PC-9 (cell line): ENCODE data around the gene SCAPER. TPM values are rescaled to one million over a fixed set of nuclear protein-coding genes. Genes with fewer than 3 reads are reported as not detected.
"Not testable (repeated sequence)": the region's sequence is repeated elsewhere in the genome, so short reads cannot be mapped to it uniquely, and the experiment has no call there.

Experiments used
- BruUV-seq: library from RNA; stranded (reverse); fragments of 400-500 nt; replicated peaks from 2 replicates; lab custom pipeline; 2021; lab: Mats Ljungman, UMichigan
- CTCF ChIA-PET: fragments of 300-600 bp; sonication (Branson Sonifier 250); formaldehyde crosslinking; loops from one replicate; lab custom pipeline; 2022; ENCODE audit warnings: antibody characterized with exemption; lab: Charles Lee
- POLR2A ChIA-PET: fragments of 300-600 bp; sonication (Branson Sonifier 250); formaldehyde crosslinking; loops from one replicate; lab custom pipeline; 2022; ENCODE audit warnings: antibody characterized with exemption; ENCODE audit not compliant: unreplicated experiment; lab: Charles Lee
- DNase-seq, 2 experiments: peaks; one replicate each; pipeline versions ENCODE4 v3.0.0 to v3.0.0-alpha.2; 2015 to 2022; ENCODE audit warnings: mixed read lengths in 1 of 2
- H2AFZ ChIP-seq: fragments of 200-600 bp; sonication (generic); 2 replicates; pipeline ENCODE4 v1.8.1; 2017; ENCODE audit warnings: antibody characterized with exemption
- H3F3A ChIP-seq: fragments of 200-600 bp; sonication (generic); 2 replicates; pipeline ENCODE4 v1.8.1; 2017; ENCODE audit warnings: antibody characterized with exemption, mild to moderate bottlenecking, low read depth; ENCODE audit not compliant: insufficient read depth
- H3K27ac ChIP-seq: fragments of 200-600 bp; sonication (generic); 2 replicates; pipeline ENCODE4 v1.6.1; 2016; ENCODE audit warnings: mixed run types
- H3K27me3 ChIP-seq: fragments of 200-600 bp; sonication (generic); 2 replicates; pipeline ENCODE4 v1.6.1; 2016; ENCODE audit warnings: low read depth, mixed run types; ENCODE audit not compliant: insufficient read depth
- H3K36me3 ChIP-seq: fragments of 200-600 bp; sonication (generic); 2 replicates; pipeline ENCODE4 v1.6.1; 2016; ENCODE audit warnings: low read depth, mixed run types
- H3K4me1 ChIP-seq: fragments of 200-600 bp; sonication (generic); replicated peaks from 2 replicates; pipeline ENCODE4 v1.6.1; 2016; ENCODE audit warnings: mixed run types; ENCODE audit not compliant: insufficient read depth
- H3K4me2 ChIP-seq: fragments of 200-600 bp; sonication (generic); 2 replicates; pipeline ENCODE4 v1.6.1; 2017; ENCODE audit warnings: mixed run types
- H3K4me3 ChIP-seq: fragments of 200-600 bp; sonication (generic); 2 replicates; pipeline ENCODE4 v1.6.1; 2016; ENCODE audit warnings: mixed run types
- H3K79me2 ChIP-seq: fragments of 200-600 bp; sonication (generic); 2 replicates; pipeline ENCODE4 v1.6.1; 2017; ENCODE audit warnings: low read depth, mixed run types
- H3K9me2 ChIP-seq: fragments of 200-600 bp; sonication (generic); 2 replicates; pipeline ENCODE4 v1.8.1; 2017; ENCODE audit warnings: mild to moderate bottlenecking; ENCODE audit not compliant: insufficient read depth
- H3K9me3 ChIP-seq: fragments of 200-600 bp; sonication (generic); 2 replicates; pipeline ENCODE4 v1.8.1; 2016; ENCODE audit warnings: low read depth; ENCODE audit not compliant: insufficient read depth
- H4K20me1 ChIP-seq: fragments of 200-600 bp; sonication (generic); 2 replicates; pipeline ENCODE4 v1.8.1; 2017; ENCODE audit not compliant: insufficient read depth
- EZH2 ChIP-seq: fragments of 200-600 bp; sonication (generic); IDR thresholded peaks from 2 replicates; pipeline ENCODE4 v1.8.0; 2017; ENCODE audit warnings: antibody characterized with exemption, low read depth
- intact Hi-C: fragments of 100-400 bp; cut with micrococcal nuclease; formaldehyde crosslinking; loops from one replicate; pipeline ENCODE4 v1.10.0; 2022; ENCODE audit not compliant: unreplicated experiment
- total RNA-seq: library from RNA; stranded (reverse); gene quantifications from 2 replicates; pipeline ENCODE4 v1.2.3, GENCODE V29; 2021
- TF ChIP-seq, protein P1 (sequence below): fragments of 200-600 bp; sonication (generic); conservative IDR thresholded peaks from 2 replicates; pipeline ENCODE4 v1.6.1; 2017; ENCODE audit warnings: mixed run types, antibody characterized with exemption, mild to moderate bottlenecking, moderate library complexity

SCAPER gene
- total RNA-seq, 1 experiment from 2014 or later = 18.7 TPM

DNA sequence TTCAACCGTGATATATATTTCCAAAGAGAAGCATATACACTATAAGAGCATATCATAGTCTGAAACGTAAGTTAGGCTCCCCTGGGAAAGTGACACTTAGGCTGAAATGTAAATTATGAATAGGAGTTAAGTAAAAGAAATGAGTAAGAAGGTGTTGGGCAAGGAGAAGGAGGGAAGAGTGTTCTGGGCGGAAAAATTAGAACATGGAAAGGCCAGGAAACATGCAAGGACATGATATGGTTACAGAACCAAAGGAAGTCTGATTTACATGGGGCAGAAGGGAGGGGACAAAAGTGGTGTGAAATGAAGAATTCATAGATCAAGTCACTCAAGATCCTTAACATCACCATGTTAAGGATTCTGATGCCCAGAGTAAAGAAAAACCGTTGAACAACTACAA lies 75.2 kb downstream of the SCAPER start:
- H3K9me2 ChIP-seq = no peaks in the 10 kb centered on the region
- no peak overlapping the region for H3K27ac ChIP-seq
- H3K79me2 ChIP-seq = no peaks in the 10 kb centered on the region
- no peak for TF ChIP-seq EZH2
- TF ChIP-seq, protein P1, sequence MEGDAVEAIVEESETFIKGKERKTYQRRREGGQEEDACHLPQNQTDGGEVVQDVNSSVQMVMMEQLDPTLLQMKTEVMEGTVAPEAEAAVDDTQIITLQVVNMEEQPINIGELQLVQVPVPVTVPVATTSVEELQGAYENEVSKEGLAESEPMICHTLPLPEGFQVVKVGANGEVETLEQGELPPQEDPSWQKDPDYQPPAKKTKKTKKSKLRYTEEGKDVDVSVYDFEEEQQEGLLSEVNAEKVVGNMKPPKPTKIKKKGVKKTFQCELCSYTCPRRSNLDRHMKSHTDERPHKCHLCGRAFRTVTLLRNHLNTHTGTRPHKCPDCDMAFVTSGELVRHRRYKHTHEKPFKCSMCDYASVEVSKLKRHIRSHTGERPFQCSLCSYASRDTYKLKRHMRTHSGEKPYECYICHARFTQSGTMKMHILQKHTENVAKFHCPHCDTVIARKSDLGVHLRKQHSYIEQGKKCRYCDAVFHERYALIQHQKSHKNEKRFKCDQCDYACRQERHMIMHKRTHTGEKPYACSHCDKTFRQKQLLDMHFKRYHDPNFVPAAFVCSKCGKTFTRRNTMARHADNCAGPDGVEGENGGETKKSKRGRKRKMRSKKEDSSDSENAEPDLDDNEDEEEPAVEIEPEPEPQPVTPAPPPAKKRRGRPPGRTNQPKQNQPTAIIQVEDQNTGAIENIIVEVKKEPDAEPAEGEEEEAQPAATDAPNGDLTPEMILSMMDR = no peak
- H3K9me3 ChIP-seq = no peaks in the 10 kb centered on the region
- no peak overlapping the region for H3K4me2 ChIP-seq
- no peaks in the 10 kb centered on the region for H3K4me1 ChIP-seq
- H2AFZ ChIP-seq = no peak overlapping the region
- DNase-seq = no peak
- no peaks in the 10 kb centered on the region for H3K27me3 ChIP-seq
- no peaks in the 10 kb centered on the region for H4K20me1 ChIP-seq
- no peaks in the 10 kb centered on the region for H3K36me3 ChIP-seq
- no peak overlapping the region for H3K4me3 ChIP-seq
- CTCF ChIA-PET = no interaction called here
- no peaks in the 10 kb centered on the region for H3F3A ChIP-seq
- POLR2A ChIA-PET = no interaction called here
- intact Hi-C loops = no loop called here
- BruUV-seq = no TSS peak

DNA sequence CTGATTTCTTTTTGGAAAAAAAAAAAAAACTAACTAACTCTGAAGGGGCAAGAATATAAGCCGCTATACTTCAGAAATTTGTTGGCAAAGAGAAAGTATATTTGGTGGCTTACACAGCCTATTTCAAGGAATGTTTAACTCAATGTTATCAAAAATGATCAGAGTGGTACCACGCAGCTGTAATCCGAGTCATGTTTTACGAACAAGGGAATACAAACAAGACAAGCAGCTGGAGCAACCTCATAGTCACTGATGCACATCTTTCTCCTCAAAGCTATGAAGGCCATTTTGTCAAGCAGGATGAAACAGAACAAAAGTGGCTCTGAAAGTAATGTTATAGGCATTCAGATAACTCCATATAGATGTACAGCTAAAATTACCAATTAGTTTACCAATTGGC lies 81.2 kb downstream of the SCAPER start:
- CTCF ChIA-PET = no interaction called here
- Histone ChIP-seq H3K9me2 (no peaks in the 10 kb centered on the region), H3K27me3 (no peaks in the 10 kb centered on the region), H3K79me2 (no peaks in the 10 kb centered on the region), H3K4me2 (no peak overlapping the region), H3K9me3 (no peaks in the 10 kb centered on the region), H2AFZ (no peak overlapping the region), H3K36me3 (no peaks in the 10 kb centered on the region), H3F3A (no peaks in the 10 kb centered on the region), H4K20me1 (no peaks in the 10 kb centered on the region), H3K4me1 (no peaks in the 10 kb centered on the region), H3K27ac (no peak overlapping the region), H3K4me3 (no peak overlapping the region)
- no TSS peak for BruUV-seq
- POLR2A ChIA-PET = no interaction called here
- intact Hi-C loops = no loop called here
- no peak for DNase-seq
- TF ChIP-seq EZH2 = no peak
- TF ChIP-seq, protein P1 = no peak

DNA sequence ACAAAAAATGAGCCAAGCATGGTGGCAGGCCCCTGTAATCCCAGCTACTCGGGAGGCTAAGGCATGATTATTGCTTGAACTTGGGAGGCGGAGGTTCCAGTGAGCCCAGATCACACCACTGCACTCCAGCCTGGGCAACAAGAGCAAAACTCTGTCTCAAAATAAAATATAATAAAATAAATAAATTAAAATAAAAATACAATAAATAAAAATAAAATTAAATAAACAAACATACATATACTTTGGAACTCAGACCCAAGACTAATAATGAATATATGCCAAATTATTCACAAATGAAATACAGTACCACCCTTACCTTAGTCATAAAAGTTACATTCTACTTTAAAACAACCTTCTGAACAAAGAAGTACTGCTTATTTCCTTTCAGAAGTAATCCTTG lies 81.8 kb downstream of the SCAPER start:
- Histone ChIP-seq H3K4me1 (no peaks in the 10 kb centered on the region), H3K9me3 (no peaks in the 10 kb centered on the region), H3K4me2 (no peak overlapping the region), H2AFZ (no peak overlapping the region), H3K4me3 (no peak overlapping the region), H3K36me3 (no peaks in the 10 kb centered on the region), H4K20me1 (no peaks in the 10 kb centered on the region), H3K9me2 (no peaks in the 10 kb centered on the region), H3F3A (no peaks in the 10 kb centered on the region), H3K27me3 (no peaks in the 10 kb centered on the region), H3K79me2 (no peaks in the 10 kb centered on the region), H3K27ac (no peak overlapping the region)
- intact Hi-C loops = no loop called here
- ChIA-PET POLR2A (no interaction called here), CTCF (no interaction called here)
- no peak for TF ChIP-seq EZH2
- no TSS peak for BruUV-seq
- DNase-seq = no peak

DNA sequence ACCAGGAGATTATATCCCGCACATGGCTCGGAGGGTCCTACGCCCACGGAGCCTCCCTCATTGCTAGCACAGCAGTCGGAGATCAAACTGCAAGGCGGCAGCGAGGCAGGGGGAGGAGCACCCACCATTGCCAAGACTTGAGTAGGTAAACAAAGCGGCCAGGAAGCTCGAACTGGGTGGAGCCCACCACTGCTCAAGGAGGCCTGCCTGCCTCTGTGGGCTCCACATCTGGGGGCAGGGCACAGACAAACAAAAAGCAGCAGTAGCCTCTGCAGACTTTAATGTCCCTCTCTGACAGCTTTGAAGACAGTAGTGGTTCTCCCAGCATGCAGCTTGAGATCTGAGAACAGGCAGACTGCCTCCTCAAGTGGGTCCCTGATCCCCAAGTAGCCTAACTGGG lies 86.2 kb downstream of the SCAPER start:
- intact Hi-C loops, H2AFZ ChIP-seq, CTCF ChIA-PET: not testable (repeated sequence)

More for the DNA sequence above, 86.2 kb downstream of the SCAPER start:
- H3K27ac ChIP-seq, H3K27me3 ChIP-seq, H3K4me1 ChIP-seq, H4K20me1 ChIP-seq, H3F3A ChIP-seq, POLR2A ChIA-PET, H3K36me3 ChIP-seq, BruUV-seq, H3K79me2 ChIP-seq, H3K9me3 ChIP-seq, H3K9me2 ChIP-seq, H3K4me3 ChIP-seq, H3K4me2 ChIP-seq, DNase-seq: not testable (repeated sequence)
